ENCODE measurements around the gene PUM1. TPM values are rescaled to one million over a fixed set of nuclear protein-coding genes. Genes with fewer than 3 reads are reported as not detected.
A peak's percentile ranks its signal among the peaks of the same experiment; 100 is the strongest.

Gene PUM1
- total and polyA plus RNA-seq, 10 of the 15 experiments (the other 5 are each of a cell fraction or from before 2014, with no cell fraction given) = 21.4 to 75.3 (median 42.4) TPM

GRCh38 chr1:30933874-30934252 lies 131.7 kb downstream of the PUM1 start:
- no peaks in the 10 kb centered on the region for H3K27me3 ChIP-seq (replicated peaks in 1 of 2; ENCODE audit: control insufficient read depth in 2 of 2, insufficient read depth in 2 of 2, low read length in 1 of 2)
- no peak for FAIRE-seq

DNA sequence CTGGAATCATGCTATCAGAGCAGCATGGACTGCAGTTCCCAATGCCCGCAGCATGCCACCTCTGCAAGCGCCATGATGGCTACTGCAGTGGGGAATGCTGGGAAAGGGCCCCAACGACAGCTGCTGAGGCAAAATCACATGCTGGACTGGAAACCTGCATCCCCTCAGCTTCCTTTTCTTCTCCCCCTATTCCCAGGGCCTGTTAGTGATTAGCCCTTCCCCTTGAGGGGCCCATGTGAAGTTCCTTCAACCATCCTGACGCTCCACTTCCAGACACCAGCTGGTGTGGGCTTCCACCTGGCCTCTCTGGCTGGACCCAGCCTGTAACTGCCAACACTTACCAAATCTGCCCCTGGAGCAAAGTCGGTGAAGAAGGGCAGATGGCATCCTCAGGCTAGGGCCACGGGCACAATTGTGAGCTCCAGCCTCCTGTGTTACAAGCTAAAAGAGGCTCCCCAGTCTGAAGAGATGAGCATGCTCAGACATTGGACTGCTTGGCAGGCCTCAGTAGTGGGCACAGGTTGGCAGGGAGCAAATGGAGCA lies 134.8 kb downstream of the PUM1 start:
- H3K4me2 ChIP-seq (ENCODE audit: control insufficient read depth, insufficient read depth) = no peak overlapping the region
- no peak overlapping the region for H2AFZ ChIP-seq (ENCODE audit: control insufficient read depth, low read depth, low read length)
- H3K4me1 ChIP-seq (ENCODE audit: control insufficient read depth, insufficient read depth, low read length) = no peaks in the 10 kb centered on the region; the same call in 1 of the 2 replicates
- ChIA-PET POLR2A (no interaction called here), RAD21 (ENCODE audit: unreplicated experiment) (interaction anchor here (1.2 to 1.5 kb wide), 3 partner anchors 129 to 151 kb away, joined by 4 to 5 read pairs (median 5); no protein-coding TSS in a partner anchor), SMC1A (ENCODE audit: uncharacterized antibody, unreplicated experiment) (interaction anchor here (0.8 to 6.4 kb wide), 5 partner anchors 11 to 211 kb away, joined by 3 to 49 read pairs (median 3); no protein-coding TSS in a partner anchor), CTCF (interaction anchor here (0.7 to 12.7 kb wide), 6 partner anchors 17 to 210 kb away, joined by 3 to 119 read pairs (median 6); no protein-coding TSS in a partner anchor)
- ATAC-seq (no peak), DNase-seq (ENCODE audit: low read depth, low spot score) (no peak), FAIRE-seq (no peak)
- H3K9me3 ChIP-seq (replicated peaks; ENCODE audit: control insufficient read depth, insufficient read depth, low read length) = no peaks in the 10 kb centered on the region
- no peak overlapping the region for H3K4me3 ChIP-seq
- no peaks in the 10 kb centered on the region for H3K79me2 ChIP-seq (ENCODE audit: control insufficient read depth, insufficient read depth, low read length)
- no peak overlapping the region for H3K27ac ChIP-seq (ENCODE audit: control insufficient read depth, insufficient read depth)
- BruUV-seq (replicated peaks) = no TSS peak
- 87% methylated on average over 6 of the region's 6 CpGs for WGBS (ENCODE audit: insufficient coverage, insufficient replicate concordance, low lambda C conversion rate, missing lambda C conversion rate)
- peaks cover 12 to 13% of the 10 kb centered on the region in 2 experiments; a peak in 3 of 4 replicates for H3K36me3 ChIP-seq (ENCODE audit: control insufficient read depth in 2 of 2, insufficient read depth in 2 of 2, low read length in 1 of 2)
- no peaks in the 10 kb centered on the region for H3K27me3 ChIP-seq (replicated peaks in 1 of 2; ENCODE audit: control insufficient read depth in 2 of 2, insufficient read depth in 2 of 2, low read length in 1 of 2)
- H3K9ac ChIP-seq (ENCODE audit: control insufficient read depth, insufficient read depth, low read length) = no peak overlapping the region
- intact Hi-C loops (cut with micrococcal nuclease; ENCODE audit: unreplicated experiment) = no loop called here
- TF ChIP-seq TAF1 (IDR thresholded peaks at IDR 0.05; ENCODE audit: borderline replicate concordance, low read depth, low read length) = no peak
- peak; percentile 53; the same call in 1 of the 2 replicates for TF ChIP-seq POLR2AphosphoS5 (IDR thresholded peaks at IDR 0.05; ENCODE audit: low read length)
- TF ChIP-seq POU2F2 (IDR thresholded peaks at IDR 0.05; ENCODE audit: borderline replicate concordance, low read depth, low read length) = 0 out of 3 replicates have a peak, but pooled peaks have one; percentile 5
- peak; percentile 63 for TF ChIP-seq POLR2A (IDR thresholded peaks at IDR 0.05; ENCODE audit: low read depth, low read length)
- in situ Hi-C loops (cut with MboI) = no loop called here
- no peaks in the 10 kb centered on the region for H4K20me1 ChIP-seq (ENCODE audit: control insufficient read depth, insufficient read depth)

More at GRCh38 chr1:30933874-30934252, 131.7 kb downstream of the PUM1 start:
- Histone ChIP-seq H3K4me2 (ENCODE audit: control insufficient read depth, insufficient read depth) (no peak overlapping the region), H4K20me1 (ENCODE audit: control insufficient read depth, insufficient read depth) (no peaks in the 10 kb centered on the region), H3K9me3 (replicated peaks; ENCODE audit: control insufficient read depth, insufficient read depth, low read length) (no peaks in the 10 kb centered on the region), H3K27ac (ENCODE audit: control insufficient read depth, insufficient read depth) (no peak overlapping the region), H2AFZ (ENCODE audit: control insufficient read depth, low read depth, low read length) (no peak overlapping the region), H3K4me3 (no peak overlapping the region), H3K9ac (ENCODE audit: control insufficient read depth, insufficient read depth, low read length) (no peak overlapping the region), H3K79me2 (ENCODE audit: control insufficient read depth, insufficient read depth, low read length) (no peaks in the 10 kb centered on the region), H3K4me1 (ENCODE audit: control insufficient read depth, insufficient read depth, low read length) (no peaks in the 10 kb centered on the region; the same call in 1 of the 2 replicates), H3K36me3 (ENCODE audit: control insufficient read depth in 2 of 2, insufficient read depth in 2 of 2, low read length in 1 of 2) (peaks cover 18 to 21% of the 10 kb centered on the region in 2 experiments; a peak in 3 of 4 replicates)
- 72% methylated on average over 4 of the region's 4 CpGs for WGBS (ENCODE audit: insufficient coverage, insufficient replicate concordance, low lambda C conversion rate, missing lambda C conversion rate)
- no peak for DNase-seq (ENCODE audit: low read depth, low spot score)
- ChIA-PET POLR2A (interaction anchor here (0.6 to 1.0 kb wide), 4 partner anchors 9 to 69 kb away, joined by 3 to 4 read pairs (median 4); no protein-coding TSS in a partner anchor), RAD21 (ENCODE audit: unreplicated experiment) (no interaction called here), CTCF (interaction anchor here (0.5 to 12.7 kb wide), 5 partner anchors 14 to 151 kb away, joined by 3 to 119 read pairs (median 5); no protein-coding TSS in a partner anchor), SMC1A (ENCODE audit: uncharacterized antibody, unreplicated experiment) (interaction anchor here (1.1 to 6.4 kb wide), 4 partner anchors 9 to 131 kb away, joined by 3 to 49 read pairs (median 4); no protein-coding TSS in a partner anchor)
- intact Hi-C loops (cut with micrococcal nuclease; ENCODE audit: unreplicated experiment) = no loop called here
- BruUV-seq (replicated peaks) = no TSS peak
- in situ Hi-C loops (cut with MboI) = no loop called here
- no peak for ATAC-seq
- TF ChIP-seq ZNF24 (IDR thresholded peaks at IDR 0.05) (no peak), E2F4 (IDR thresholded peaks at IDR 0.05; ENCODE audit: low read depth, low read length) (no peak), YBX1 (IDR thresholded peaks at IDR 0.05) (no peak)

Data from GM12878 (cell line).